GM18873 (cell line): ENCODE results near the gene CAMKMT.
"Not testable (repeated sequence)": the region's sequence is repeated elsewhere in the genome, so short reads cannot be mapped to it uniquely, and the experiment has no call there.

Source experiments
- ATAC-seq: cut with Tn5 transposase; IDR thresholded peaks from one replicate; pipeline ENCODE4 v1.9.1; 2021; ENCODE audit warnings: mild to moderate bottlenecking, moderate library complexity, moderate number of reproducible peaks; ENCODE audit not compliant: unreplicated experiment, low FRiP score

Gene CAMKMT

GRCh38 chr2:44358503-44358902, 3.2 kb upstream of the CAMKMT start:
- no peak for ATAC-seq

GRCh38 chr2:44360749-44361329, 908 bp upstream of the CAMKMT start:
- no peak for ATAC-seq

DNA sequence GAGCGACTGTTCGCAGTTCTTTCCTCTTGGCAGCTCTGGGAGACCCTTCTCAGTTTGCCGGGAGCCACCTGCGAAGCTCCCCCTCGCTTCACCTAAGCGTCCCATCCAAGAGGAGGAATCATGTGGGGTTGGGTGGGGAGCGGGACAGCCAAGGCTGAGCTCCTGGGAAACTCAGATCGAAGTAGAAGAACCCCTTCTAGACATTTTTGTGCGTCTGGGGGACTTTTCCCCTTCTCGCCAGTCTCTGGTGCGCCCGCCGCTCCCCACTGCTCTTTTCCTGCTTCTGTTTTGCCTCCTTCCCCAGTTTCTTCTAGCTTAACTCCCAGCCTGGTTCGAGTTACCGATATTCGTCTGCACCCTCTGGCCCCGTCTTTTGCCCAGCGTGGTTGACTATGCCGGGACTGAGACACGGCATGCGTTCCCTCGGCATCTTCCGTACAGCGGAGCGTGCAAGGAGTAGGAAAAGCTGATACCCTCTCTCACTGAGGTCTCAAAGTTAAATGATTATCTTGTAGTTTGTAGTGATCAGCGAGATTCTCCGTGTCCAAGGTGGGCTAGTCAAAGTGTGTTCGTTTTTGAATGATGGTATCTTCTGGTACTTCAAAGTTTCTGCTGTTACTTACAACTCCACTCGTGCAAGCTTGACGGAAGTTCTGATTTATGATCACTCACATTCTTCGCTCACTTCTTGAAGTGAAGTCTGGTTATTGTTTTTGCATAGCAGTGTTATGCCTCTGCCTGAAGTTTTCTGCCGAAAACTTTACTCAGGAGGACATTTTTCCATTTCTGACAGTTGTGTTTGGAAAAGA, 664 bp downstream of the CAMKMT start:
- ATAC-seq = peak; percentile 25

DNA sequence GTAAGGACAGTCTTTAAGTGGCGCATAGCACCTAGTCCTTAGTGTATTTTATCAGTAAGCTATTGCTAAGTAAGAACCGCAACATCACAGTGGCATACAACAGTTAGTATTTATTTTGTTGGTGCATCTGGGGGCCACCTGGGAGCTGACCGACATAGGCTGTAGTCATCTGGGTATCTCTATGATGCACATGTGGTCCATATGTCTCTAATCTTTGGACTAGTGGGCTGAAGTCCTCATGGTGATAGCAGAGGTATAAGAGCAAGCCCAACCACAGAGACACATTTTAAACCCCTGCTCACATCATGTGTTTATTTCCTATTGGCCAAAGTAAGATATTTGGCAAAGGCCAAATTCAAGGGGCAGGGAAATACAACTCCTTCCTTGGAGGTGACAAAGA, 2.9 kb downstream of the CAMKMT start:
- no peak for ATAC-seq

- no peak for ATAC-seq
Observed at GRCh38 chr2:44367591-44367990, 5.8 kb downstream of the CAMKMT start.

DNA sequence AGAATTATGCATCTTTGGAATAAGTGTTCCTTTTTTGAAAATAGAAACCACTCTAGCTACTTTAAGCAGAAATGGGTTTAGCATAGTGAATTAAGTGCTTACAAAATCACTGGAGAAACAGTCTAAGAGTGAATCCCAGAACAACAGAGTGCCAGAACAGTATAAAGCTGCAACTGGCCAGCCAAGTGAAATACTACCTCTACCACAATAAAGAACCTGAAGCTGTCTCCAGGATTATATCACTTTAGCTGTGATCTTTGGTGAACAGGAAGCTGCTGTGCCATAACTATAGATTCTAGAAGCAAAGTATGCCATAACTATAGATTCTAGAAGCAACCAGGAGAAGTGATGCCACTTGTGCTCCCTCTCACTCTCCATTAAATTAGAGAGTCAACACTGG, 7.6 kb downstream of the CAMKMT start:
- no peak for ATAC-seq

DNA sequence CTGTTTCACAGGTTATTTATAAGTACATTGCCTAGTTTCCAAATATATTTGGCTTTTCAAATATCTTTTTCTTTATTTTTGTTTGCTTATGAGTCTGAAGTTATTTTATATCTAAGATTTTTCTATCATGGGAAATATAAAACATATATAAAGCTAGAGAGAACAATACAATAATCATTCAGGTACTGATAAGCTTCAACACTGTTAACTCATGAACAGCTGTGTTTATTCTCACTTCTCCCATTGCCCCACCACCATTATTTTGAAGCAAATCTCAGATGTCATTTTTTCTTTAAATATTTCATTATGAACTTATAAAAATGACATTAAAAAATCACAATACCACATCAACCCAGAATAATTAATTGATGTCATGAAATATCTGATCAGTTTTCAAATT, 9.7 kb downstream of the CAMKMT start:
- ATAC-seq = no peak

DNA sequence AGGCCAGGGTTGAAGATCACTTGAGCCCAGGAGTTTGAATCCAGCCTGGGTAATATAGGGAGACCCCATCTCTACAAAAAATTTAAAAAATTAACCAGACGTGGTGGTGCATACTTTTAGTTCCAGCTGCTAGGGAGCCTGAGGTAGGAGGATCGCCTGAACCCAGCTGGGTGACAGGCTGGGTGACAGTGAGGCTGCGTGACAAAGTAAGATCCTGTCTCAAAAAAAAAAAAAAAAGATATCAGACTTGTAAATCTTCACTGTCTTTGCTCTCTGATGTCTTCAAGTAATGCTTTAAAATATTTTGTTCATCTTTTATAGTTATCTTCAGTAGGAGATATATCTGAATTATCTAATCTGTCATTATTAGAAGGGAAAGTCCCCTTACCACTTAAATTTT, 10.5 kb downstream of the CAMKMT start:
- ATAC-seq = no peak

DNA sequence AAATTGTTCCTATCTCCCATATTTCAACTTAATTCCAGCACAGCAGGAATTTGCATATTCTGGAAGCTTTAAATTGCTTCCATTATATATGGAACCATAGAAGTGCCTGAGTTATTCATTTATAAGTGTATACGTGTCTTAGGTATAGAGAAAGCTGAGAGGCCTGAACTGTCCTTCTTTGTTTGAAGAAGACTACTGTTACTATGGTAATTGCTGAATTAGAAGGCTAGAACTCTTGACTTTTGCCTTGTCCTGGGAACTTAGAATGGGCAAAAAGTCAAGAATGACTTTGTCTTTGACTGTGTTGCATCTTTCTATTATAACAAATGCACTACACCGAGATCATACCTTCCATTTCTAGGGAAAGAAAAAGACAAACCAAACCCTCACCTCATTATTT, 15.7 kb downstream of the CAMKMT start:
- ATAC-seq = no peak

GRCh38 chr2:44385226-44385625, 23.5 kb downstream of the CAMKMT start:
- not testable (repeated sequence) for ATAC-seq

- no peak for ATAC-seq
Observed at GRCh38 chr2:44388877-44389276, 27.1 kb downstream of the CAMKMT start.

GRCh38 chr2:44389895-44390294, 28.1 kb downstream of the CAMKMT start:
- ATAC-seq = no peak

- ATAC-seq = no peak
Observed at GRCh38 chr2:44392338-44392943, 30.7 kb downstream of the CAMKMT start.

DNA sequence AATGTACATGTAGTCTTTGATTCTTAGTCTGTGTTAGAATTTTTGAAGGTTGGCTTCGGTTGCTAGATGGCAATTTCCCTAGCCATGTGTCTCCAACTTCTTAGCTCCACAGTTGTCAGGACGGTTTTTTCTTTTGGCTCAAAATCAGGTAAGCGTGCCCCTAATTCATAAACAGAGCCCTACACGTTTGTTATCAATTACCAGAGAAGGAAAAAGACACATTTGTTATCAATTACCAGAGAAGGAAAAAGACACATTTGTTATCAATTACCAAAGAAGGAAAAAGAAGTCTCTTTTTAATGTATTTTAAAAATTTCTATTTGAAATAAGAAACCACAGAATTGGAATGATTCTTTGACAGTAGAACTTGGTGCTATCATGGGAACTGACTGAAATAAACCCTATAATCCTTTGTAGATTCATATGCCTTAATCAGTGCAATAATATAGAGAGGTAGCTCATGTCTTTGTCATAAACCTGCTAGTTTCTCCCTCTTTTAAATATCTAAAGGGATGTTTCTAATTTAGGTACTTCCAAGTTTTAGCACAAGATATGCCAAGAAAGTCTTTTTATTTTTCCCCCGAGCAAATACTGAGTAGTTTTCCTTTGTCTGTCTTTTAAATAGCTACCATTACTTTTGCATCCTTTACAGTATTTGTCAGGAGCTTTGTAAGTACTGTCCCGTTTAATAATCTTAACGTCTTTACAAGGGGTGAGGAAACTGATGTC, 35.9 kb downstream of the CAMKMT start:
- no peak for ATAC-seq

DNA sequence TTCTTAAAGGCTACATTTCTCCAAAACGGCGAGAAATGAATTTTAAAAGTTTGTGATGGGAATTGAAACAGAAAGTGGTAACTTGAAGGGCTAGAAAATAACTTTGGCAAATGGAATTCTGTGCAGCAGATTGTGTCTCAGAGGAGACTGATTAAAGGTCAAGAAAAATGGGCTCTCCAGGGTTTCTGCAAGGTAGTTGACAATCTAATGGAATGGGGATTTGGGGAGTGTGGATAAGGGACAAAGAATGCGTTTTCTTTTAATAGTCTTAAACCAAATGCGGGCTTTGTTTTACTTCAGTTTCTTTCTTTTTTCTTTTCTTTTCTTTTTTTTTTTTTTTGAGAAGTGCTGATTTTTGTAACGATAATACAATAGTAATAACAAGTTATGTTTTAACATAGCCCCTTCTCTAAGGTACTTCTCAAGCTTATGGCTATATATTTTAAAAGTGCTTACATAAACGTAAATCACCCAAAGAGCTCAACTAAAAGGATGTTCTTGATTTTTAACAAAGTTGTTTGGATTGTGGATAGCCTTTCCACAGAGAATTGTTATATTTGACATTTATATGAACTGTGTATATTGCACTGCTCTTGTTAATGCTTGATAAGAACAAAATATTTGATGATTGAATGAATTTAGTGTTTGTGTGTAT, 36.6 kb downstream of the CAMKMT start:
- no peak for ATAC-seq

- no peak for ATAC-seq
Observed at GRCh38 chr2:44420725-44421124, 59.0 kb downstream of the CAMKMT start.

- ATAC-seq = no peak
Observed at GRCh38 chr2:44424211-44424610, 62.5 kb downstream of the CAMKMT start.

- no peak for ATAC-seq
Observed at GRCh38 chr2:44429034-44429433, 67.3 kb downstream of the CAMKMT start.

DNA sequence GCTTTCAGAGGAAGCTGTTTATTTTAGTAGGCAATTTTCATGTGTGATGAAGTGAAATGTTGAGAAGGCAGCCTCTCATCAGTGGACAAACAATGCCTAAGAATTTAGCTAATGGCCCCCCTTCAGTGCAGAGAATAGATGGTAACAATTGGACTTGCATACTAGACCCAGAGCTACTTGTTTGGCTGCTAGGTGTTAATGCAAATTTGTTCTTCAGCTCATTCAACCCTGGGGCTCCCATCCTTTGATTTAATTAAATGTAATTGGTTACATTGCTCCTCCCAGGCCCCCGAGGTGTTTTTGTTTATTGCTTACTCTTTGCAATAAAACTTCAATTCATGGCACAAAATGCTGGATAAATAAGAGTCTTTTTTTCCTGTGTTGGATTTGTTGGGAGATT, 68.6 kb downstream of the CAMKMT start:
- no peak for ATAC-seq

GRCh38 chr2:44433895-44434294, 72.1 kb downstream of the CAMKMT start:
- ATAC-seq = no peak

DNA sequence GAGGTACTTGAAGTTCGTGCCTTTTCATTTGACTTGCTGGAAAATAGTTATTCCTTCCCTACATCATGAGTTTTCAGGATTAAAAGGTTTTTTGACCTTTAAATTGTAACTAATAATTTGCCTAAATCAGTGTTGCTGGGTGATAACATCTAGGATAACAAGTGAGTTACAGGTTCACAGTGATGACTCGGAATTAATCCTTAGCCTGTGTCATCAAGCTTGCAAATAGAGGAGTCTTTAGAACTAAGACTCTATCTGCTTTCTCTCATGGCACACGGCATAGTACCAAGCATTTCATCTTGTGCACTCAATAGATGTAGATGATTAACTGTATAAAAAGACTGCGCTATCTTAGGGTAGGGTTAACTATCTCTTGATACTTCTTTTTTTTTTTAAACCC, 79.5 kb downstream of the CAMKMT start:
- ATAC-seq = no peak
